Glutamatergic neuron (in vitro differentiated cells): ENCODE data around the gene SDF4. TPM values are rescaled to one million over a fixed set of nuclear protein-coding genes. Genes with fewer than 3 reads are reported as not detected.

Experiments
- DNase-seq: peaks from one replicate; pipeline ENCODE4 v3.0.0; 2022
- H3K27ac Mint-ChIP-seq: one replicate; pipeline ENCODE4 v1.8.0; 2020; ENCODE audit warnings: mild to moderate bottlenecking, mixed read lengths, inconsistent platforms; ENCODE audit not compliant: unreplicated experiment
- H3K27me3 Mint-ChIP-seq: one replicate; pipeline ENCODE4 v1.8.0; 2020; ENCODE audit warnings: mild to moderate bottlenecking, moderate library complexity, mixed read lengths, inconsistent platforms; ENCODE audit not compliant: unreplicated experiment
- H3K36me3 Mint-ChIP-seq: one replicate; pipeline ENCODE4 v1.8.0; 2020; ENCODE audit warnings: mild to moderate bottlenecking, mixed read lengths, inconsistent platforms; ENCODE audit not compliant: unreplicated experiment
- H3K4me1 Mint-ChIP-seq: one replicate; pipeline ENCODE4 v1.8.0; 2020; ENCODE audit warnings: mild to moderate bottlenecking, low read depth, mixed read lengths, inconsistent platforms; ENCODE audit not compliant: unreplicated experiment
- H3K4me3 Mint-ChIP-seq: one replicate; pipeline ENCODE4 v1.8.0; 2020; ENCODE audit warnings: mild to moderate bottlenecking, mixed read lengths, inconsistent platforms; ENCODE audit not compliant: unreplicated experiment
- H3K9me3 Mint-ChIP-seq: one replicate; pipeline ENCODE4 v1.8.0; 2020; ENCODE audit warnings: mild to moderate bottlenecking, moderate library complexity, mixed read lengths, inconsistent platforms; ENCODE audit not compliant: unreplicated experiment
- total RNA-seq: library from RNA; stranded (reverse); fragmentation: NEBNext Ultra II Directional; extraction: Animal tissue kit (Norgen Biotek cat#: 25700); gene quantifications from one replicate; pipeline ENCODE4 v1.2.1, GENCODE V29; 2021; ENCODE audit not compliant: unreplicated experiment
- TF ChIP-seq, protein P1 (sequence below): fragments of 200-600 bp; sonication (generic); IDR thresholded peaks from one replicate; pipeline ENCODE4 v1.5.0; 2021; ENCODE audit not compliant: partially characterized antibody, unreplicated experiment

SDF4 gene
- total RNA-seq, 1 donor from 2014 or later, result 89.2 TPM

DNA sequence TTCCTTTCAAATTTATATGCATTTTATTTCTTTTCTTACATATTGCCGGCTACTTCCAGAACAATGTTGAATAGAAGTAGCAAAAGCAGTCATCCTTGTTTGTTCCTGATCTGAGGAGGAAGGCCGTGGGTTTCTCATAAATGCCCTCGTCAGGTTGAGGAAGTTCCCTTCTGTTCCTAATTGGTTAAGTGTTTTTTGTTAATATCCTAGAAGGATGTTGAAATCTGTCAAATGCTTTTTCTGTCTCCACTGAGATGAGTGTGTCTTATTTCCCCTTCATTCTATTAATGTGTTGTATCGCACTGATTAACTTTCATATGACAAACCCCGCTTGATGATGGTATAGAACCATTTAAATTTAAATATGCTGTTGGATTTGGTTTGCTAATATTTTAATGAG lies 42.7 kb downstream of the SDF4 start:
- H3K36me3 Mint-ChIP-seq, result peaks cover 6% of the 10 kb centered on the region

DNA sequence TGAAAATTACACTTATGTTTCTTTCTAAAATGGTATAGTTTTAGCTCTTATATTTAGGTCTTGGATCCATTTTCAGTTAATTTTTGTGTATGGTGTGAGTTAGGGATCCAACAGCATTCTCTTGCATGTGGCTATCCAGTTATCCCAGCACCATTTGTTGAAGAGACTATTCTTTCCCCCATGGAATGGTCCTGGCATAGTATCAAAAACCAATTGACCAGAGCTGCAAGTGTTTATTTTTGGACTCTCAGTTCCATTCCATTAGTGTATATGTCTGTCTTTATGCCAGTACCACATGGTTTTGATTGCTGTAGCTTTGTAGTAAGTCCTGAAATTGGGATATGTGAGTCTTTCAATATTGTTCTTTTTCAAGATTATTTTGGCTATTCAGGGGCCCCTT lies 43.9 kb downstream of the SDF4 start:
- Mint-ChIP-seq H3K4me3 (no peak overlapping the region), H3K36me3 (peaks cover 6% of the 10 kb centered on the region), H3K27ac (no peak overlapping the region), H3K4me1 (no peaks in the 10 kb centered on the region), H3K9me3 (peaks cover 9% of the 10 kb centered on the region), H3K27me3 (peaks cover 3% of the 10 kb centered on the region)
- DNase-seq, result no peak
- TF ChIP-seq, protein P1, sequence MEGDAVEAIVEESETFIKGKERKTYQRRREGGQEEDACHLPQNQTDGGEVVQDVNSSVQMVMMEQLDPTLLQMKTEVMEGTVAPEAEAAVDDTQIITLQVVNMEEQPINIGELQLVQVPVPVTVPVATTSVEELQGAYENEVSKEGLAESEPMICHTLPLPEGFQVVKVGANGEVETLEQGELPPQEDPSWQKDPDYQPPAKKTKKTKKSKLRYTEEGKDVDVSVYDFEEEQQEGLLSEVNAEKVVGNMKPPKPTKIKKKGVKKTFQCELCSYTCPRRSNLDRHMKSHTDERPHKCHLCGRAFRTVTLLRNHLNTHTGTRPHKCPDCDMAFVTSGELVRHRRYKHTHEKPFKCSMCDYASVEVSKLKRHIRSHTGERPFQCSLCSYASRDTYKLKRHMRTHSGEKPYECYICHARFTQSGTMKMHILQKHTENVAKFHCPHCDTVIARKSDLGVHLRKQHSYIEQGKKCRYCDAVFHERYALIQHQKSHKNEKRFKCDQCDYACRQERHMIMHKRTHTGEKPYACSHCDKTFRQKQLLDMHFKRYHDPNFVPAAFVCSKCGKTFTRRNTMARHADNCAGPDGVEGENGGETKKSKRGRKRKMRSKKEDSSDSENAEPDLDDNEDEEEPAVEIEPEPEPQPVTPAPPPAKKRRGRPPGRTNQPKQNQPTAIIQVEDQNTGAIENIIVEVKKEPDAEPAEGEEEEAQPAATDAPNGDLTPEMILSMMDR, result no peak

More for the DNA sequence above, 42.7 kb downstream of the SDF4 start:
- TF ChIP-seq, protein P1, result no peak
- H3K27ac Mint-ChIP-seq, result no peak overlapping the region
- H3K4me3 Mint-ChIP-seq, result no peak overlapping the region
- no peaks in the 10 kb centered on the region for H3K4me1 Mint-ChIP-seq
- DNase-seq, result no peak
- H3K27me3 Mint-ChIP-seq, result no peaks in the 10 kb centered on the region
- peaks cover 9% of the 10 kb centered on the region for H3K9me3 Mint-ChIP-seq

DNA sequence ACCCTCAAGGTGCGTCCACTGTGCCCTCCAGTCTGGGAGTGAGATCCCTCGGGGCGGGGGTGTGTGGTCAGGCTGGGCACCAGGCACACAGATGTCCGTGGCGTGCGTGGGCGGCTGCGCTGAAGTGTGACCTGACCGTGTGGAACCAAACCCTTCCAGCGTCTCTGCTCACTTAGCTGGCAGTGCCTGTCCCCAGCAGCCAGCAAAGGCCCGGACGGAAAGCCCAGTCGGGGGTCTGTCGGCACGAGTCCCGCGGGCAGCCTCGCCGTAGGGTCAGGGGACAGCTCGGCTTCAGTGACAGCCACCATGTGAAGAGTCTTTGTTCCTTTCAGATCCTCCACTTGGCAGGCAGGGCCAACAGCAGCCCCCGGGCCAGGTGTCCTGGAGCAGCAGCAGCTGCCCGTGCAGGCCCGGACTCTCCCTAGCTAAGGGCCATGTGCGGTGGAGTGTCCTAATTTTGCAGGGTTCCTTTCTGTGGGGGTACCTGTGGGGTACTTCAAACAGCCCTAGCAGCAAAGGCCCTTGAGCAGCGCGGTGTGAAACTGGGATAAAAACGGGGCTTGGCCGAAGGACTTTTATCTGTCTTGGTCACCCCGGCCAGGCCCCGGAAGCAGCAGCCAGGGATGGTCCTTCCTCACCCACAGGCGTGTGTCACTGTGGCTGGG lies 46.6 kb downstream of the SDF4 start:
- H3K4me3 Mint-ChIP-seq, result no peak overlapping the region
- peak; percentile 15 for DNase-seq
- no peak overlapping the region for H3K27ac Mint-ChIP-seq
- peaks cover 5% of the 10 kb centered on the region for H3K27me3 Mint-ChIP-seq
- no peaks in the 10 kb centered on the region for H3K36me3 Mint-ChIP-seq
- TF ChIP-seq, protein P1, result no peak
- peaks cover 4% of the 10 kb centered on the region for H3K9me3 Mint-ChIP-seq
- no peaks in the 10 kb centered on the region for H3K4me1 Mint-ChIP-seq

DNA sequence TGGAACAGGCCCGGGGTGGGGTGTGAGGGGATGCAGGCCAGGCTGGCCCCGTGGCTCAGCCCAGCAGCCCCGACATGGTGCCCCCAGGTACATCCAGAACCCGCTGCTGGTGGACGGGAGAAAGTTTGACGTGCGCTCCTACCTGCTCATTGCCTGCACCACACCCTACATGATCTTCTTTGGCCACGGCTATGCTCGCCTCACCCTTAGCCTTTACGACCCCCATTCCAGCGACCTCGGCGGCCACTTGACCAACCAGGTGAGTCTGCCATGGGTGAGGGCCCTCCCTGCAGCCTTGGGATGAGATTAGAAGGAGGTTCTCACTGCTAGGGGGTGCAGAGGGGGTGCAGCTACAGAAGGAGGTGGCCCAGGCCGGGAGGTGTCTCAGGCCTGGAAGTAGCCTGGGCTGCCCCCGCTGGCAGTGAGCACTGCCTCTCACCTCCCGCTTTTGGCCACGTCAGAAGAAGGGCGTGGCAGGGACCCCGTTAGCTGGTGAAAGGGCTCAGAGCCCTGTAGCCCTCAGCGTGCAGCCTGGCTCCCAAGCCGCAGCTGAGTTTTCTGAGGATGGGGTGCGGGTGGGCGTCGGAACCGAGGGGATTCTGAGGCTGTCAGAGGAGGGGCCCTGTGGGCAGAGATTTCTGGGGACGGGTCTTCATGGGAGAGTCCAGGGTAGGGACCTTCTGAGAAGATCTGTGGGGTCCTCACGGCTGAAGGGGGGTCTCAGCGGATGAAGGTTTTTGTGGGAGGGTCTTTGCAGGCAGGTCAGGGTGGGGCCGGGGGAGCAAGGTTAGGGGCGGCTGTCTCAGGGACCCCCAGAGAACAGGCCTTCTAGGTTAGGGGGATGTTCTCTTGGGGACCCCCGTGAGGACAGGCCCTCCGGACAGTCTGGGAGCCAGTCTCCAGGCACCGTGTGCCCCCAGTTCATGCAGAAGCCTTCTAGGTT lies 47.7 kb downstream of the SDF4 start:
- no peak overlapping the region for H3K27ac Mint-ChIP-seq
- peaks cover 4% of the 10 kb centered on the region for H3K9me3 Mint-ChIP-seq
- H3K36me3 Mint-ChIP-seq, result no peaks in the 10 kb centered on the region
- TF ChIP-seq, protein P1, result no peak
- H3K4me1 Mint-ChIP-seq, result no peaks in the 10 kb centered on the region
- DNase-seq, result no peak
- no peak overlapping the region for H3K4me3 Mint-ChIP-seq
- H3K27me3 Mint-ChIP-seq, result peaks cover 5% of the 10 kb centered on the region
